ENCODE data around the gene SLC41A1. TPM values are rescaled to one million over a fixed set of nuclear protein-coding genes. Genes with fewer than 3 reads are reported as not detected.
"Not testable (repeated sequence)": the region's sequence is repeated elsewhere in the genome, so short reads cannot be mapped to it uniquely, and the experiment has no call there.

The SLC41A1 gene
- total and polyA plus RNA-seq, 2 experiments from 2014 or later, result 11.8 to 30.0 TPM

GRCh38 chr1:205857501-205857900 is 44.5 kb upstream of the SLC41A1 start:
- not testable (repeated sequence) for H3K27ac Mint-ChIP-seq; H2AFZ ChIP-seq; H3F3A ChIP-seq (replicated peaks; ENCODE audit: low read depth); H3K4me3 ChIP-seq; H4K20me1 ChIP-seq (replicated peaks; ENCODE audit: insufficient read depth); H3K4me3 Mint-ChIP-seq; H3K27ac ChIP-seq (ENCODE audit: low read depth); H3K36me3 ChIP-seq (ENCODE audit: insufficient read depth); H3K27me3 Mint-ChIP-seq (ENCODE audit: insufficient read depth, low read depth, poor library complexity); H3K36me3 Mint-ChIP-seq (ENCODE audit: low read depth); H3K79me2 ChIP-seq (replicated peaks; ENCODE audit: insufficient read depth); H3K9me3 Mint-ChIP-seq; H3K4me1 Mint-ChIP-seq; DNase-seq (ENCODE audit: low spot score); H3K4me2 ChIP-seq; H3K9me2 ChIP-seq (ENCODE audit: insufficient read depth); H3K4me1 ChIP-seq (ENCODE audit: insufficient read depth); ATAC-seq; H3K27me3 ChIP-seq (ENCODE audit: insufficient read depth)

DNA sequence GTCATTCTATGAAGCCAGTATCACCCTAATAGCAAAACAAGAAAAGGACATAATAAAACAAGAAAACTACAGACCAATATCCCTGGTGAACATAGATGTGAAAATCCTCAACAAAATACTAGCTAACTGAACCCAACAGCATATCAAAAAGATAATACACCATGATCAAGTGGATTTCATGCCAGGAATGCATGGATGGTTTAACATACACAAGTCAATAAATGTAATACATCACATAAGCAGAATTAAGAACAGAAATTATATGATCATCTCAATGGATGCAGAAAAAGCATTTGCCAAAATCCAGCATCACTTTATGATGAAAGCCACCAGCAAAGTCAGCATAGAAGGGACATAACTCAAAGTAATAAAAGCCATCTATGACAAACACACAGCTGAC is 43.4 kb upstream of the SLC41A1 start:
- no peaks in the 10 kb centered on the region for H4K20me1 ChIP-seq (replicated peaks; ENCODE audit: insufficient read depth)
- Mint-ChIP-seq H3K36me3 (ENCODE audit: low read depth) (no peaks in the 10 kb centered on the region), H3K27me3 (ENCODE audit: insufficient read depth, low read depth, poor library complexity) (peaks cover 2% of the 10 kb centered on the region), H3K27ac (no peak overlapping the region), H3K4me1 (no peaks in the 10 kb centered on the region; the same call in 1 of the 3 replicates), H3K4me3 (no peak overlapping the region), H3K9me3 (peaks cover 3% of the 10 kb centered on the region; the same call in 2 of the 3 replicates)
- TF ChIP-seq JUNB (IDR thresholded peaks at IDR 0.05; ENCODE audit: unreplicated experiment) (no peak), ZNF462 (CRISPR knock-in tag; IDR thresholded peaks at IDR 0.05) (no peak), EZH2phosphoT487 (IDR thresholded peaks at IDR 0.05; ENCODE audit: unreplicated experiment) (no peak), ZNF331 (CRISPR knock-in tag; IDR thresholded peaks at IDR 0.05; ENCODE audit: low read depth) (no peak), NANOG (IDR thresholded peaks at IDR 0.05; ENCODE audit: borderline replicate concordance) (no peak), REST (IDR thresholded peaks at IDR 0.05; ENCODE audit: unreplicated experiment) (no peak)
- TF ChIP-seq, protein P1, sequence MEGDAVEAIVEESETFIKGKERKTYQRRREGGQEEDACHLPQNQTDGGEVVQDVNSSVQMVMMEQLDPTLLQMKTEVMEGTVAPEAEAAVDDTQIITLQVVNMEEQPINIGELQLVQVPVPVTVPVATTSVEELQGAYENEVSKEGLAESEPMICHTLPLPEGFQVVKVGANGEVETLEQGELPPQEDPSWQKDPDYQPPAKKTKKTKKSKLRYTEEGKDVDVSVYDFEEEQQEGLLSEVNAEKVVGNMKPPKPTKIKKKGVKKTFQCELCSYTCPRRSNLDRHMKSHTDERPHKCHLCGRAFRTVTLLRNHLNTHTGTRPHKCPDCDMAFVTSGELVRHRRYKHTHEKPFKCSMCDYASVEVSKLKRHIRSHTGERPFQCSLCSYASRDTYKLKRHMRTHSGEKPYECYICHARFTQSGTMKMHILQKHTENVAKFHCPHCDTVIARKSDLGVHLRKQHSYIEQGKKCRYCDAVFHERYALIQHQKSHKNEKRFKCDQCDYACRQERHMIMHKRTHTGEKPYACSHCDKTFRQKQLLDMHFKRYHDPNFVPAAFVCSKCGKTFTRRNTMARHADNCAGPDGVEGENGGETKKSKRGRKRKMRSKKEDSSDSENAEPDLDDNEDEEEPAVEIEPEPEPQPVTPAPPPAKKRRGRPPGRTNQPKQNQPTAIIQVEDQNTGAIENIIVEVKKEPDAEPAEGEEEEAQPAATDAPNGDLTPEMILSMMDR (conservative IDR thresholded peaks at IDR 0.05; ENCODE audit: low read depth in 2 of 2), result no peak
- no peaks in the 10 kb centered on the region for H3K27me3 ChIP-seq (ENCODE audit: insufficient read depth)
- no peaks in the 10 kb centered on the region for H3K4me1 ChIP-seq (ENCODE audit: insufficient read depth)
- no peaks in the 10 kb centered on the region for H3K9me2 ChIP-seq (ENCODE audit: insufficient read depth)
- no peak overlapping the region for H3K27ac ChIP-seq (ENCODE audit: low read depth)
- no peaks in the 10 kb centered on the region for H3F3A ChIP-seq (replicated peaks; ENCODE audit: low read depth)
- no peak overlapping the region for H2AFZ ChIP-seq
- no peak for DNase-seq (ENCODE audit: low spot score)
- no peaks in the 10 kb centered on the region for H3K36me3 ChIP-seq (ENCODE audit: insufficient read depth)
- no peaks in the 10 kb centered on the region for H3K79me2 ChIP-seq (replicated peaks; ENCODE audit: insufficient read depth)
- no peak overlapping the region for H3K4me3 ChIP-seq
- H3K4me2 ChIP-seq, result no peak overlapping the region
- no peak for ATAC-seq
